ENCODE results near the gene SOCS4. TPM values are rescaled to one million over a fixed set of nuclear protein-coding genes. Genes with fewer than 3 reads are reported as not detected.

SOCS4 gene
- total RNA-seq, 6 experiments from 2014 or later = 5.5 to 8.5 (median 7.6) TPM

DNA sequence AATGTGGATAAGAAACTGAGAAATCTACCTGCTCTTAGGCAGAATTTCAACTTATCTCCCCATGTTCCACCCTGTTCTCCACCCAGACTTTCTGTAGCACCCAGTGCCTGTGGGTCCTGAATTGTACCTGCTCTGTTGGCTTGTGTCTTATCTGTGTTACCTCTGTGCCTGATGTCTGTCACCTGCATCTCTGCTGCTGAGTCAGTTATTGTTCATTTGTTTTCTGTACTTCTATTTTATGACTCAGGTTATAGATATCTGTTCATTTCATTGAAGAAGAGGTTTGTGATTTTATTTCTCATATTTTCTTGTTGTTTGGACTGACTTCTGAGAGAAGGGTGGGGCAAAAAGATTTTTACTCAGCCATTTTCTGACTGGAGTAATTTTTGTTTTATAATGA, 11.7 kb downstream of the SOCS4 start:
- intact Hi-C loops (cut with DNase I) = no loop called here
- no peak for TF ChIP-seq POLR2A (IDR thresholded peaks at IDR 0.05)
- TF ChIP-seq, protein P1, sequence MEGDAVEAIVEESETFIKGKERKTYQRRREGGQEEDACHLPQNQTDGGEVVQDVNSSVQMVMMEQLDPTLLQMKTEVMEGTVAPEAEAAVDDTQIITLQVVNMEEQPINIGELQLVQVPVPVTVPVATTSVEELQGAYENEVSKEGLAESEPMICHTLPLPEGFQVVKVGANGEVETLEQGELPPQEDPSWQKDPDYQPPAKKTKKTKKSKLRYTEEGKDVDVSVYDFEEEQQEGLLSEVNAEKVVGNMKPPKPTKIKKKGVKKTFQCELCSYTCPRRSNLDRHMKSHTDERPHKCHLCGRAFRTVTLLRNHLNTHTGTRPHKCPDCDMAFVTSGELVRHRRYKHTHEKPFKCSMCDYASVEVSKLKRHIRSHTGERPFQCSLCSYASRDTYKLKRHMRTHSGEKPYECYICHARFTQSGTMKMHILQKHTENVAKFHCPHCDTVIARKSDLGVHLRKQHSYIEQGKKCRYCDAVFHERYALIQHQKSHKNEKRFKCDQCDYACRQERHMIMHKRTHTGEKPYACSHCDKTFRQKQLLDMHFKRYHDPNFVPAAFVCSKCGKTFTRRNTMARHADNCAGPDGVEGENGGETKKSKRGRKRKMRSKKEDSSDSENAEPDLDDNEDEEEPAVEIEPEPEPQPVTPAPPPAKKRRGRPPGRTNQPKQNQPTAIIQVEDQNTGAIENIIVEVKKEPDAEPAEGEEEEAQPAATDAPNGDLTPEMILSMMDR (IDR thresholded peaks at IDR 0.05) = no peak
- ATAC-seq (no peak), DNase-seq (no peak)
- Histone ChIP-seq H3K4me3 (no peak overlapping the region), H3K27me3 (no peaks in the 10 kb centered on the region), H3K4me1 (no peaks in the 10 kb centered on the region), H3K36me3 (peaks cover 0 to 9% (median 0%) of the 10 kb centered on the region in 4 donors), H3K9me3 (no peaks in the 10 kb centered on the region), H3K27ac (no peak overlapping the region)

DNA sequence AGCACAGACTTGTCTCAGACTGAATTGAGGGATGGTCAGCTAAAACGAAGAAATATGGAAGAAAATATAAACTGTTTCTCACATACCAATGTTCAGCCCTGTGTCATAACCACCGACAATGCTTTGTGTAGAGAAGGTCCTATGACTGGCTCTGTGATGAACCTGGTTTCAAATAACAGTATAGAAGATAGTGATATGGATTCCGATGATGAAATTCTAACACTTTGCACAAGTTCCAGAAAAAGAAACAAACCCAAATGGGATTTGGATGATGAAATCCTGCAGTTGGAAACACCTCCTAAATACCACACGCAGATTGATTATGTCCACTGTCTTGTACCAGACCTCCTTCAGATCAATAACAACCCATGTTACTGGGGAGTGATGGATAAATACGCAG, 16.5 kb downstream of the SOCS4 start:
- no peaks in the 10 kb centered on the region for H3K27me3 ChIP-seq
- peaks cover 0 to 10% (median 0%) of the 10 kb centered on the region in 4 donors for H3K36me3 ChIP-seq
- DNase-seq (no peak), ATAC-seq (no peak)
- WGBS (ENCODE audit: insufficient coverage, low coverage, low lambda C conversion rate, missing lambda C conversion rate) = 73% methylated on average over 5 of the region's 5 CpGs
- TF ChIP-seq, protein P1 (IDR thresholded peaks at IDR 0.05) = no peak
- no peak for TF ChIP-seq POLR2A (IDR thresholded peaks at IDR 0.05)
- H3K27ac ChIP-seq = no peak overlapping the region
- H3K4me3 ChIP-seq = no peak overlapping the region
- intact Hi-C loops (cut with DNase I) = no loop called here
- H3K4me1 ChIP-seq = no peaks in the 10 kb centered on the region
- no peaks in the 10 kb centered on the region for H3K9me3 ChIP-seq

DNA sequence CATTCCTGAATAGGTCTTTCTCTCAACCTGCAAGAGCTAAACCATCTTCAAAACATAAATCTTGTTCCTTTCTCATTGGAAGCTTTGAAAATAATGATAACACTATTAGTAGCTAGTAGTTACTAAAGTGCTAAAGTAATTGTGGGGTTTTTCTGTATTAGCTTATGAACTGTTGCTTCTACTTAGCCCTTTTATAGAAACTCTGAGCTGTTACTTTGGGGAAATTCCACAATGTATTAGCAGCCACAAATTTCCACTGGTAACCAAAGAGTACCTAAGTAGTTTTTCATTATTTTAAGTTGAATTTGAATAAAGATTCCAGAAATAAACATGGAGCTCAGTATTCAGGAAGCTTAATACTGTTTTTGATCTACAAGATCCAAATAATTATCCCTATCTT, 18.1 kb downstream of the SOCS4 start:
- Histone ChIP-seq H3K4me1 (no peaks in the 10 kb centered on the region), H3K27me3 (no peaks in the 10 kb centered on the region), H3K9me3 (no peaks in the 10 kb centered on the region), H3K36me3 (peaks cover 0 to 10% (median 0%) of the 10 kb centered on the region in 4 donors), H3K4me3 (no peak overlapping the region), H3K27ac (no peak overlapping the region)
- ATAC-seq (no peak), DNase-seq (no peak)
- intact Hi-C loops (cut with DNase I) = no loop called here
- TF ChIP-seq, protein P1 (IDR thresholded peaks at IDR 0.05) = no peak
- no peak for TF ChIP-seq POLR2A (IDR thresholded peaks at IDR 0.05)

DNA sequence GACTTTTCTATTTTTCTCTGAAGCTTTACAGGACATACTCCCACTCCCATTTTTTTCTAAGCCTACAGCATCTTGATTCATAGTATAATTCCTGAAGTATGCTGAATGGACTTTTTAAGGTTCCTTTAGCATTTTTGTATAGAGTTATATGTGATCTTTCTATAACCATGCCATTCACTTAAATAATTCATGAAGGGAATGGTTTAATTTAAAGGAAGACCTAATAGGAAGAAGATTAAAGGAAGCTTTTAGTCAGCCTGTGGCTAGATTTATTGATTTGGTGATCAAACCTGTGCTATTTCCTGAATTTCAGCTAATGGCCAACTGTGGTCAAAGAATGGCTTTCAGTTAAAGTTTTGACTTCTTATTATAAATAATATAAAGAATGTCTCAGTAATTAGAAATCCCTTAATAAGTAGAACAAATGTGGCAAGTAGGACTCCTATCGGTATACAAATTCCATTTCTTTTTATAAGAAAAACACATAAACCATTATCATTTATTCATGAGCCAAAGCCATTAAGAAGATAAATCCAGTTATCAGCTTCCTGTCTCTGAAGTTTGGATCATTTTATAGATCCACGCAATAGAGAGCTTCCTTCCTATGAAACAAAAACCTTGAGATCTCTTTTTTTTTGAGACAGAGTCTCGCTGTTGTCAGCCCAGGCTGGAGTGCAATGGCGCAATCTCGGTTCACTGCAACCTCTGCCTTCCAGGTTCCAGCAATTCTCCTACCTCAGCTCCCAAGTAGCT, 20.4 kb downstream of the SOCS4 start:
- H3K36me3 ChIP-seq = peaks cover 0 to 10% (median 0%) of the 10 kb centered on the region in 4 donors
- DNase-seq = no peak
- intact Hi-C loops (cut with DNase I) = no loop called here
- no peak for ATAC-seq
- H3K4me1 ChIP-seq = peaks cover 0 to 7% (median 0%) of the 10 kb centered on the region in 4 donors
- WGBS (ENCODE audit: insufficient coverage, low coverage, low lambda C conversion rate, missing lambda C conversion rate) = 80% methylated on average over 5 of the region's 5 CpGs
- H3K9me3 ChIP-seq = no peaks in the 10 kb centered on the region
- no peak overlapping the region for H3K27ac ChIP-seq
- H3K27me3 ChIP-seq = no peaks in the 10 kb centered on the region
- no peak overlapping the region for H3K4me3 ChIP-seq
- TF ChIP-seq POLR2A (IDR thresholded peaks at IDR 0.05) = no peak
- TF ChIP-seq, protein P1 (IDR thresholded peaks at IDR 0.05) = no peak
